ENCODE data around the gene REXO5.
"Not testable (repeated sequence)": the region's sequence is repeated elsewhere in the genome, so short reads cannot be mapped to it uniquely, and the experiment has no call there.

REXO5 gene

GRCh38 chr16:20851601-20852000, 45.3 kb downstream of the REXO5 start:
- no peak for DNase-seq

DNA sequence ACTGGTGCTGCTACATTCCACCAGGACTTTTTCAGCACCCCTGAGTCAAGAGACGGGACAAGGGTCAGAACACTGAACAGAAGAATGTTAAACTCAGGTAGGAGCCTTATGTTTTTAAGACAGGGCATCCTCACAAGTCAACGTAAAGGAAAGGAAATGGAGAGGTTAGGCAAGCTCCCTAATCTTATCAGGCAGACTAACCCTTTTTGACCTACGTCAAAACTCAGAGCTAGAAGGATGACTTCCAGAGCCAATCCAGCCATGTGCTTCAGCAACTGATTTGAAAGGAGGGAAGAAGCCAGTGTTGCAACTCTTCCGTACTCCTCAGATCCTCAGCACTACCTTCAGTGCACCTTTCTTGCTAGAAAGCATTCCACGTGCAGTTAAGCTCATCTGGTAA, 46.8 kb downstream of the REXO5 start:
- no peak for DNase-seq

DNA sequence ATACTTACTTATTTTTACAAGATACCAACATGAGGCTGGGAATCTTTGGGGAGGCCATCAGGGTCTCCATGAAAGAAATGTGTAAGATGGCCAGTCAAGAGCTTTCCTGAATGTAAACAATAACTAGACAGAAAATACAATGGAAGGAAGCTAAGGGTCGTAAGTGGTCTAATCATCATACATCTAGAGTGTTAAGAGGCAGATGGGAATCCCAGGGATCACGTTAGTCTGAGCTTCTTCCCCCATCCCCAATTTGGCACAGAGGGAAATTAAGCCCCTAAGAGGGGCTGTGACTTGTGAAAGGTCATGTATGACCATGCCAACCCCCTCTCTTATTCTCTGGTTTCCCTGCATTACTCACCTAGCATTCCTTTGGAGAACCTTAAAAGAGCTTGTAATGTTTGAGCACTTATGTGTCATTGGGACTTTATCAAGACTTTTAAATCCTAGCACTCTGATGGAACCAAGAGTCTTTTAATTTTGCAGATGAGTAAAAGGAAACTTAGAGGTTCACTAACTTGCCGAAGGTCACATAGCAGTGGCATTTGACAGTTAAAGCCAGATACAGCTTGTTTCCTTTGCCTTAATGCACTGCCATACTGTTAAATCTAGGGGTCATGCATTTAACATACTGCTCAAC, 47.8 kb downstream of the REXO5 start:
- DNase-seq: no peak

DNA sequence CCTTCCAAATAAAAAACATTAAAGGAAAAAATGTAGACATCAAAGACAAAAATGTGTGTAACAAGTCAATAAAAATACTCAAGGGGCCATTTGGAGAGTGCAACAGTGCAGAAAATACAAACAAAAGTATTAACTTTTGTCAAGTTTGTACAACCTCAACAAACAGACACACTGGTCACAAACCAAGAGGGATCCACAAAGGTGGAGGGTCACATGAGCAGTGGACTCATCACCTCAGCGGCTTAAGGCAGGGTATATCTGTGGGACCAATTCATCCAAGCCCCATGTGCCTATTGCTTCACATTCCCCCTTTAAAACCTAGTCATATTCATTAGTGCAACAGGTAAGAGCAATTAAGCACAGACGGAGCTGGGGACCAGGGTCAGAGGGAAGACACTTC, 48.6 kb downstream of the REXO5 start:
- DNase-seq: no peak

DNA sequence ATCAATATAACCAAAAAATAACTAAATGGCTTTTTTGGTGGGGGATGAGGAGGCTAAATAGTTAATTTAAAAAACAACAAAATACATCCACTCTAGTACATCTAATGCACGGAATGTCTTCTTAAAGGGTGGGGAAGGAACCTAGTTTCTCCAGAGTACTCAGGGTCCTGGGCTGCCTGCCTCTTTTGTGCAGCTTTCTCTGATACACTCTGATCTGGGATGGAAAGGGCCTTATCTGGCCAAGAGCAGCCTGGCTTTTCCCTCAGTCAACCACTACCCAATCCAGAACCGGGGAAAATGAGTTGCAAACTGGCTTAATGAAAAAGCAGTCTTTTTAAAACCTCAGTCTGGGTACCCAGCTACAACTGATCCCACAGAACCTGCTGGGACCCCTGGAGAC, 51.0 kb downstream of the REXO5 start:
- DNase-seq: no peak

GRCh38 chr16:20859229-20859628, 52.9 kb downstream of the REXO5 start:
- DNase-seq: no peak

- DNase-seq: no peak
These were observed 53.4 kb downstream of the REXO5 start for GRCh38 chr16:20859699-20860098.

- no peak for DNase-seq
These were observed 54.0 kb downstream of the REXO5 start for GRCh38 chr16:20860361-20860760.

GRCh38 chr16:20860995-20861394, 54.7 kb downstream of the REXO5 start:
- not testable (repeated sequence) for DNase-seq

GRCh38 chr16:20862162-20862960, 56.0 kb downstream of the REXO5 start:
- no peak for DNase-seq

DNA sequence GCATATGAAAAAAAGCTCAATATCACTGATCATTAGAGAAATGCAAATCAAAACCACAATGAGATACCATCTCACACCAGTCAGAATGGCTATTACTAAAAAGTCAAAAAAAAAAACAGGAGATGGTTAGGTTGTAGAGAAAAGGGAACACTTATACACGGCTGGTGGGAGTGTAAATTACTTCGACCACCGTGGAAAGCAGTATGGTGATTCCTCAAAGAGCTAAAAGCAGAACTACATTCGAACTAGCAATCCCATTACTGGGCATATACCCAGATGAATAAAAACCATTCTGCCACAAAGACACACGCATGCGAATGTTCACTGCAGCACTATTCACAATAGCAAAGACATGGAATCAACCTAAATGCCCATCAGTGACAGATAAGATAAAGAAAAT, 58.0 kb downstream of the REXO5 start:
- DNase-seq: not testable (repeated sequence)

- no peak for DNase-seq
These were observed 59.2 kb downstream of the REXO5 start for GRCh38 chr16:20865420-20866131.

GRCh38 chr16:20866145-20866772, 59.9 kb downstream of the REXO5 start:
- DNase-seq: no peak

DNA sequence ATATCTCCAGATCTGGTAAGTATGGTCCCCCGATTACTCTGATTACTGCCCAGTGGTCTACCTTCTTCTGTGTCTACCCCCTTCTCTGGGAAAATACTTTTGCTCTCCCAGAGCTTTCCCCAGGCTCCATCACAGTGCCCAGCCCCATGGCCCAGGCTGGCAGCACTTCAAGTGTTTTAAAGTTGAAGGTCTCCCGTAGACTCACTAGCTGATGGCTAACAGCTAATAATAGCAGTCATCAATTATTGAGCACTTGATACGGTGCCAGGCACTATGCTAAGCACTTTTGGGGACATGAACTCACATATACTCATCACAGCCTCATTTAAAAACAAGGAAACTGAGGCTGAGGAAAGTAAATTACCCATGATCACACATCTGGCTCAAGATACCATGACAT, 60.5 kb downstream of the REXO5 start:
- DNase-seq: no peak

DNA sequence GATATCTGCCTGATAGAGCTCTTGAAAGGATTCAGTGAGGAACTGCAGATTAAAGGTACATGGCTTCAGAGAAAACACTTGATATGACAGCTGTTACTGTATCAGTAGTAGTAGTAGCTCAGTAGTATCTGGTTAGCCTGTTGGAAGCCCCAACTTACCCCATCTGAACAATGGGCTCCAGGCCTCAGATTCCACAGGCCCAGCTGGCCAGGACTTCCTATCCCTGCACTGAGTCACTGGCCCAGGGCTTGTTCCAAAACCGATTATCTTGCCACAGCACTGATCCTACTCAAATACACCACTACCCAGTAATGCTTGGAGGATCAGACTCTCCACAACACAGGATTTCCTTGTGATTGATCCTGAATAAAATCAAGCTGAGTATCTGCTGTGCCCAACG, 61.3 kb downstream of the REXO5 start:
- no peak for DNase-seq

- no peak for DNase-seq
These were observed 62.6 kb downstream of the REXO5 start for GRCh38 chr16:20868890-20869289.

GRCh38 chr16:20870122-20870820, 63.9 kb downstream of the REXO5 start:
- no peak for DNase-seq

DNA sequence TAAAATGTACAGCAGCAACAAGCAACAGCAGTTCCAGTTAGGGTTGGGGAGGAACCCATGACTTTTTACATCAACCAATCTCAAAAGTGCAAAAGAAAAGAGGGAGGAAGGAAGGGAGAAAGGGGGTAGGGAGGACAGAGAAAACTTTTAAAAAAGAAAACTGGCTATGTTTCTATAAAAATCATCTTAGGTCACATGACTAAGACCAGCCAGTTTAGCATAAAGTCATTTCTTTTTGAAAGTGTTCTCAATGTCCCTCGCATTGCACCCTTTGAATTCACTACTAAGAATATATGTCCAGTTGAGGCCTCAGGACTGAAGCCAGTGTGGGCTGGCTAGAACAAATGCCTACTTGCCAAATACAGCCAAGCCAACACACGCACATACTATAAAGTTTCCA, 64.9 kb downstream of the REXO5 start:
- no peak for DNase-seq

- DNase-seq: no peak
These were observed 65.9 kb downstream of the REXO5 start for GRCh38 chr16:20871941-20872815.

GRCh38 chr16:20873331-20873730, 67.0 kb downstream of the REXO5 start:
- DNase-seq: no peak

DNA sequence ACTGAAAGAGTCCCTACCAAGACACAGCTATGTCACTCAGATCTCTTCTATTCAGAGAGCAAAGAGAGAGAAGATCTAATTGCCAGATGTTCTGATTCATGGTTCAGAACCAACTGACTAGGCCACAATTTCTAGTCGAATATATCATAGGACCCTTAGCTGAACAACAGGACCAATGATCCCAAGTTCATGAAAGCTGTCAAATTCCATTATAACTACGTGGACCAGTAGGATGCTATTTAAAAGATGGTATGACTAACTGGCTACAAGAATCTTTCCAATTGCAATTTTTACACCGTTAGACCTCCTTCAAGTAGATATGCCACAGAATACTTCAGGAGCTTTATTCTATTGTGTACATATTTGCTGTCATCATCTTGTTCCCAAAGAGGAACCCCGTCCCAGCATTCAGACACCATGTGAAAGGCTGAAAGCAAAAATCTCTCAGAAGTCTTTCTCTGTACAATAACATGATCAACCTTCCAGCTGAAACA, 67.8 kb downstream of the REXO5 start:
- DNase-seq: no peak

GRCh38 chr16:20875355-20875650, 69.0 kb downstream of the REXO5 start:
- DNase-seq: no peak

Data from stimulated activated CD4-positive, alpha-beta T cell treated with anti-CD3 and anti-CD28 coated beads, Interleukin-12 subunit alpha, Interleukin-12 subunit beta, amount 100 ng/mL, for 4 hours (primary cell).